Naive thymus-derived CD4-positive, alpha-beta T cell (primary cell): ENCODE measurements around the gene INAVA. TPM values are rescaled to one million over a fixed set of nuclear protein-coding genes. Genes with fewer than 3 reads are reported as not detected.

ENCODE experiments used
- ATAC-seq: fragments of 150-1000 bp; cut with Tn5 transposase; 2 replicates; pipeline ENCODE4 v1.10.0; 2021; ENCODE audit warnings: mild to moderate bottlenecking, moderate library complexity
- CTCF ChIA-PET: fragments of 350-600 bp; sonication (Branson Sonifier 250); formaldehyde crosslinking; loops from one replicate; lab custom pipeline; 2021; ENCODE audit warnings: antibody characterized with exemption; lab: Charles Lee
- POLR2A ChIA-PET: fragments of 350-600 bp; sonication (Branson Sonifier 250); formaldehyde crosslinking; loops from one replicate; lab custom pipeline; 2021; ENCODE audit warnings: antibody characterized with exemption, inconsistent platforms; lab: Charles Lee
- DNase-seq, 9 donors: peaks; one replicate each; pipeline versions ENCODE4 v3.0.0 to v3.0.0-alpha.2; 2020 to 2022; ENCODE audit warnings: mixed read lengths in 1 of 9
- H3K27ac ChIP-seq: one replicate; pipeline ENCODE4 v1.7.0; 2013; ENCODE audit warnings: mild to moderate bottlenecking, low read depth, low read length, moderate library complexity
- H3K27me3 ChIP-seq, 2 donors: one replicate each; pipeline ENCODE4 v1.7.0; 2013; ENCODE audit warnings: low read length in 2 of 2, mild to moderate bottlenecking in 2 of 2, moderate library complexity in 2 of 2; ENCODE audit not compliant: control insufficient read depth in 2 of 2, insufficient read depth in 2 of 2
- H3K36me3 ChIP-seq, 3 experiments: 1 replicate in 2 of 3; 2 replicates in 1 of 3; pipeline ENCODE4 v1.7.0; 2013; ENCODE audit warnings: low read length in 3 of 3, mild to moderate bottlenecking in 3 of 3, moderate library complexity in 1 of 3; ENCODE audit not compliant: insufficient read depth in 3 of 3, control insufficient read depth in 2 of 3
- H3K4me1 ChIP-seq, 2 donors: one replicate each; pipeline ENCODE4 v1.7.0; 2013; ENCODE audit warnings: low read length in 2 of 2, mild to moderate bottlenecking in 2 of 2, moderate library complexity in 1 of 2; ENCODE audit not compliant: control insufficient read depth in 2 of 2, insufficient read depth in 2 of 2
- H3K4me3 ChIP-seq: 2 replicates; pipeline ENCODE4 v1.7.0; 2013; ENCODE audit warnings: mild to moderate bottlenecking, low read length
- H3K9me3 ChIP-seq, 3 experiments: 1 replicate in 2 of 3; 2 replicates in 1 of 3; pipeline ENCODE4 v1.7.0; 2013; ENCODE audit warnings: low read length in 3 of 3; ENCODE audit not compliant: control insufficient read depth in 2 of 3
- H3K27ac Mint-ChIP-seq, 9 donors: one replicate each; pipeline ENCODE4 v1.8.0; 2020 to 2022; ENCODE audit warnings: mixed read lengths in 9 of 9, mild to moderate bottlenecking in 8 of 9, moderate library complexity in 5 of 9, inconsistent platforms in 2 of 9
- H3K27me3 Mint-ChIP-seq, 5 donors: one replicate each; pipeline ENCODE4 v1.8.0; 2021 to 2022; ENCODE audit warnings: mixed read lengths in 5 of 5, mild to moderate bottlenecking in 1 of 5
- H3K36me3 Mint-ChIP-seq, 5 donors: one replicate each; pipeline ENCODE4 v1.8.0; 2020 to 2022; ENCODE audit warnings: mixed read lengths in 5 of 5, mild to moderate bottlenecking in 3 of 5, inconsistent platforms in 1 of 5
- H3K4me1 Mint-ChIP-seq, 7 donors: one replicate each; pipeline ENCODE4 v1.8.0; 2020 to 2022; ENCODE audit warnings: mixed read lengths in 7 of 7, mild to moderate bottlenecking in 3 of 7, inconsistent platforms in 1 of 7
- H3K4me3 Mint-ChIP-seq, 10 donors: one replicate each; pipeline ENCODE4 v1.8.0; 2020 to 2022; ENCODE audit warnings: mild to moderate bottlenecking in 10 of 10, mixed read lengths in 10 of 10, moderate library complexity in 6 of 10, inconsistent platforms in 2 of 10
- H3K9me3 Mint-ChIP-seq, 11 donors: one replicate each; pipeline ENCODE4 v1.8.0; 2020 to 2022; ENCODE audit warnings: mixed read lengths in 11 of 11, mild to moderate bottlenecking in 4 of 11, inconsistent platforms in 1 of 11, moderate library complexity in 1 of 11
- intact Hi-C, 2 donors: fragments of 100-400 bp; cut with micrococcal nuclease; formaldehyde crosslinking; loops; one replicate each; pipeline ENCODE4 v1.15.1; 2023
- polyA plus RNA-seq, 2 donors: library from polyadenylated mRNA; unstranded; fragments of 300-500 nt; fragmentation: Illumina TruSeq; gene quantifications; one replicate each; pipeline ENCODE4 v1.2.3, GENCODE V29; 2021
- total RNA-seq, 6 experiments: library from RNA in 5 of 6; stranded (reverse) in 5 of 6; gene quantifications; 1 replicate in 5 of 6; 2 replicates in 1 of 6; pipeline ENCODE4 v1.2.3 and lab custom pipeline; 2021 to 2026

INAVA gene
- total and polyA plus RNA-seq, 7 experiments from 2014 or later = 0.51 TPM; not detected in 6

GRCh38 chr1:200906491-200906890 lies 11.8 kb downstream of the INAVA start:
- Histone ChIP-seq H3K4me3 (no peak overlapping the region), H3K4me1 (peaks cover 0 to 16% of the 10 kb centered on the region in 2 donors), H3K27ac (no peak overlapping the region), H3K36me3 (no peaks in the 10 kb centered on the region), H3K27me3 (no peaks in the 10 kb centered on the region), H3K9me3 (no peaks in the 10 kb centered on the region)
- no peak overlapping the region for H3K27ac Mint-ChIP-seq
- ChIA-PET CTCF (interaction anchor here (0.6 to 0.7 kb wide), 2 partner anchors 20 to 1635 kb away, joined by 3 to 5 read pairs; no protein-coding TSS in a partner anchor), POLR2A (no interaction called here)
- no peaks in the 10 kb centered on the region for H3K9me3 Mint-ChIP-seq
- peaks cover 4 to 12% (median 8%) of the 10 kb centered on the region in 7 donors for H3K4me1 Mint-ChIP-seq
- intact Hi-C loops = no loop called here
- no peaks in the 10 kb centered on the region for H3K36me3 Mint-ChIP-seq
- DNase-seq (no peak), ATAC-seq (no peak)
- peaks cover 0 to 37% (median 0%) of the 10 kb centered on the region in 5 donors for H3K27me3 Mint-ChIP-seq
- H3K4me3 Mint-ChIP-seq = no peak overlapping the region

- no peak overlapping the region for H3K27ac ChIP-seq
- no peaks in the 10 kb centered on the region for H3K36me3 ChIP-seq
- ATAC-seq (peak; percentile 43), DNase-seq (no peak)
- H3K36me3 Mint-ChIP-seq = no peaks in the 10 kb centered on the region
- intact Hi-C loops = no loop called here
- no peak overlapping the region for H3K4me3 ChIP-seq
- CTCF ChIA-PET = no interaction called here
- H3K4me1 Mint-ChIP-seq = peaks cover 4 to 12% (median 8%) of the 10 kb centered on the region in 7 donors
- peaks cover 0 to 16% of the 10 kb centered on the region in 2 donors for H3K4me1 ChIP-seq
- H3K27me3 ChIP-seq = no peaks in the 10 kb centered on the region
- H3K9me3 ChIP-seq = no peaks in the 10 kb centered on the region
- H3K9me3 Mint-ChIP-seq = no peaks in the 10 kb centered on the region
- H3K4me3 Mint-ChIP-seq = no peak overlapping the region
- H3K27me3 Mint-ChIP-seq = peaks cover 0 to 36% (median 0%) of the 10 kb centered on the region in 5 donors
- peak overlapping the region in 1 of 9 donors; percentile 51 for H3K27ac Mint-ChIP-seq
- POLR2A ChIA-PET = no interaction called here
Measured at GRCh38 chr1:200907611-200908097, 13.0 kb downstream of the INAVA start.

- ChIA-PET CTCF (no interaction called here), POLR2A (no interaction called here)
- Histone ChIP-seq H3K4me3 (no peak overlapping the region), H3K9me3 (no peaks in the 10 kb centered on the region), H3K27me3 (no peaks in the 10 kb centered on the region), H3K36me3 (no peaks in the 10 kb centered on the region), H3K27ac (no peak overlapping the region), H3K4me1 (peaks cover 0 to 16% of the 10 kb centered on the region in 2 donors)
- DNase-seq = no peak
- Mint-ChIP-seq H3K27ac (no peak overlapping the region), H3K9me3 (no peaks in the 10 kb centered on the region), H3K27me3 (peaks cover 0 to 32% (median 0%) of the 10 kb centered on the region in 5 donors), H3K4me3 (no peak overlapping the region), H3K4me1 (peaks cover 4 to 12% (median 8%) of the 10 kb centered on the region in 7 donors), H3K36me3 (no peaks in the 10 kb centered on the region)
- intact Hi-C loops = no loop called here
- no peak for ATAC-seq
Measured at GRCh38 chr1:200908191-200908868, 13.6 kb downstream of the INAVA start.

GRCh38 chr1:200909071-200909470 lies 14.4 kb downstream of the INAVA start:
- POLR2A ChIA-PET = no interaction called here
- Mint-ChIP-seq H3K4me3 (no peak overlapping the region), H3K27me3 (peaks cover 0 to 32% (median 0%) of the 10 kb centered on the region in 5 donors), H3K36me3 (no peaks in the 10 kb centered on the region), H3K27ac (no peak overlapping the region), H3K4me1 (peaks cover 4 to 12% (median 8%) of the 10 kb centered on the region in 7 donors), H3K9me3 (no peaks in the 10 kb centered on the region)
- ATAC-seq (no peak), DNase-seq (no peak)
- Histone ChIP-seq H3K4me1 (peaks cover 0 to 16% of the 10 kb centered on the region in 2 donors), H3K9me3 (no peaks in the 10 kb centered on the region), H3K4me3 (no peak overlapping the region), H3K27me3 (no peaks in the 10 kb centered on the region), H3K36me3 (no peaks in the 10 kb centered on the region), H3K27ac (no peak overlapping the region)
- intact Hi-C loops = no loop called here
- CTCF ChIA-PET = no interaction called here

GRCh38 chr1:200909757-200910239 lies 15.1 kb downstream of the INAVA start:
- peaks cover 4 to 12% (median 8%) of the 10 kb centered on the region in 7 donors for H3K4me1 Mint-ChIP-seq
- ChIA-PET POLR2A (no interaction called here), CTCF (no interaction called here)
- H3K4me3 Mint-ChIP-seq = no peak overlapping the region
- DNase-seq (no peak), ATAC-seq (no peak)
- Histone ChIP-seq H3K4me3 (no peak overlapping the region), H3K27me3 (no peaks in the 10 kb centered on the region), H3K9me3 (no peaks in the 10 kb centered on the region), H3K36me3 (no peaks in the 10 kb centered on the region), H3K27ac (no peak overlapping the region), H3K4me1 (peaks cover 0 to 16% of the 10 kb centered on the region in 2 donors)
- intact Hi-C loops = no loop called here
- peaks cover 0 to 29% (median 0%) of the 10 kb centered on the region in 5 donors for H3K27me3 Mint-ChIP-seq
- H3K9me3 Mint-ChIP-seq = no peaks in the 10 kb centered on the region
- no peak overlapping the region for H3K27ac Mint-ChIP-seq
- H3K36me3 Mint-ChIP-seq = no peaks in the 10 kb centered on the region

GRCh38 chr1:200911361-200911760 lies 16.7 kb downstream of the INAVA start:
- no peaks in the 10 kb centered on the region for H3K9me3 Mint-ChIP-seq
- Histone ChIP-seq H3K36me3 (no peaks in the 10 kb centered on the region), H3K4me3 (no peak overlapping the region), H3K27me3 (no peaks in the 10 kb centered on the region), H3K9me3 (no peaks in the 10 kb centered on the region), H3K4me1 (peaks cover 0 to under 1% of the 10 kb centered on the region in 2 donors), H3K27ac (no peak overlapping the region)
- CTCF ChIA-PET = no interaction called here
- ATAC-seq = no peak
- POLR2A ChIA-PET = no interaction called here
- H3K27me3 Mint-ChIP-seq = peaks cover 0 to 29% (median 0%) of the 10 kb centered on the region in 5 donors
- no peaks in the 10 kb centered on the region for H3K36me3 Mint-ChIP-seq
- no peak overlapping the region for H3K4me3 Mint-ChIP-seq
- H3K27ac Mint-ChIP-seq = no peak overlapping the region
- intact Hi-C loops = no loop called here
- no peak for DNase-seq
- H3K4me1 Mint-ChIP-seq = peaks cover 0 to 8% (median 0%) of the 10 kb centered on the region in 7 donors
